OCI-LY7 (cell line): Measurements from ENCODE around the gene MYH11.

Experiments
- EZH2phosphoT487 ChIP-seq: fragments of 200-600 bp; sonication (generic); IDR thresholded peaks from 2 replicates; pipeline ENCODE4 v1.6.1; 2018; ENCODE audit warnings: low read depth, borderline replicate concordance, mild to moderate bottlenecking, mixed run types, antibody characterized with exemption, low read length, moderate library complexity, mixed read lengths
- TF ChIP-seq, protein P1 (sequence below): fragments of 200-600 bp; sonication (generic); conservative IDR thresholded peaks from 2 replicates; pipeline ENCODE4 v1.5.1; 2014; ENCODE audit warnings: mild to moderate bottlenecking, antibody characterized with exemption, low read length, moderate library complexity, mixed read lengths

DNA sequence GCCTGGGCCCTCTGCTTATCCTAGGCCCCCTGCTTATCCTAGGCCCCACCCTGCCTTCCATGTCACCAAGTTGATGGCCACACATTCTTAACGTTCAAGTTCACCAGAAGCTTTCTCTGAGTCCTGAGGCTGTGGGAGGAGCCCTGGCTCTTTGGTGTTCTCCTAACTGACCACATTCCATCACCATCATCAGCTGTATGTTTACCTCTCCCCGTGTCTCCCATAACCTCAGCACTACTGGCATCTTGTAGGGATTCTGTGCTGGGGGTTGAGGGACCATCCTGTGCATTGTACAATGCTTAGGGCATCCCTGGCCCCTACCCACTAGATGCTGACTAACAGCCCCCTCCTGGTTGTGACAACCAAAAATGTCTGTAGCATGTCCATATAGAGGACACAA is 107.5 kb downstream of the MYH11 start:
- TF ChIP-seq, protein P1, sequence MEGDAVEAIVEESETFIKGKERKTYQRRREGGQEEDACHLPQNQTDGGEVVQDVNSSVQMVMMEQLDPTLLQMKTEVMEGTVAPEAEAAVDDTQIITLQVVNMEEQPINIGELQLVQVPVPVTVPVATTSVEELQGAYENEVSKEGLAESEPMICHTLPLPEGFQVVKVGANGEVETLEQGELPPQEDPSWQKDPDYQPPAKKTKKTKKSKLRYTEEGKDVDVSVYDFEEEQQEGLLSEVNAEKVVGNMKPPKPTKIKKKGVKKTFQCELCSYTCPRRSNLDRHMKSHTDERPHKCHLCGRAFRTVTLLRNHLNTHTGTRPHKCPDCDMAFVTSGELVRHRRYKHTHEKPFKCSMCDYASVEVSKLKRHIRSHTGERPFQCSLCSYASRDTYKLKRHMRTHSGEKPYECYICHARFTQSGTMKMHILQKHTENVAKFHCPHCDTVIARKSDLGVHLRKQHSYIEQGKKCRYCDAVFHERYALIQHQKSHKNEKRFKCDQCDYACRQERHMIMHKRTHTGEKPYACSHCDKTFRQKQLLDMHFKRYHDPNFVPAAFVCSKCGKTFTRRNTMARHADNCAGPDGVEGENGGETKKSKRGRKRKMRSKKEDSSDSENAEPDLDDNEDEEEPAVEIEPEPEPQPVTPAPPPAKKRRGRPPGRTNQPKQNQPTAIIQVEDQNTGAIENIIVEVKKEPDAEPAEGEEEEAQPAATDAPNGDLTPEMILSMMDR: no peak
- no peak for TF ChIP-seq EZH2phosphoT487
